Keratinocyte (primary cell): ENCODE results near the gene FAM13A.

Experiments used
- EZH2 ChIP-seq: IDR thresholded peaks from one replicate; pipeline ENCODE4 v1.6.1; 2012; ENCODE audit warnings: inconsistent platforms, mild to moderate bottlenecking, low read length, moderate library complexity
- TF ChIP-seq, protein P1 (sequence below), 3 experiments: IDR thresholded peaks in 1 of 3; conservative IDR thresholded peaks in 1 of 3; optimal IDR thresholded peaks in 1 of 3; 2 replicates in 2 of 3; 3 replicates in 1 of 3; pipeline versions ENCODE3 to v1.5.1; 2011; ENCODE audit warnings: low read length in 3 of 3, mild to moderate bottlenecking in 3 of 3, moderate library complexity in 2 of 3, control low read depth in 1 of 3, inconsistent platforms in 1 of 3; ENCODE audit not compliant: insufficient read depth in 2 of 3; ENCODE audit errors: extremely low read depth in 1 of 3

DNA sequence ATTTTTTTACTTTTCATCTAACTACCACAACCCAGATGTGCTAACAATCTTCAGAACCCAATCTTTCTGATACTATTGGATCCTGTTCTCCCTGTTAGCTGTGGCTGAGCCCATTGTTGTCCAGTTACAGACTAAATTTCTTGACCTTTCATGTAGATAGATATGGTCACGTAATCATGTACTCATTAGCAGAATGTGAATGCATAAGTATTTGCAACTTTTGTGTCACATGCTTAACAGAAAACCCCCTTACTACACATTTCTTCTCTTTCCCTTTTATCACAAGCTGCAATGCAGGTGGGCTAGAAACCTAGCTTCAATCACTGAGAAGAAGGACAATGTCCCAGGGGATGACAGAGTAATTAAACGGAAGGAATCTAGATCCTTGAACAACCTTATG lies 13.1 kb upstream of the FAM13A start:
- TF ChIP-seq, protein P1, sequence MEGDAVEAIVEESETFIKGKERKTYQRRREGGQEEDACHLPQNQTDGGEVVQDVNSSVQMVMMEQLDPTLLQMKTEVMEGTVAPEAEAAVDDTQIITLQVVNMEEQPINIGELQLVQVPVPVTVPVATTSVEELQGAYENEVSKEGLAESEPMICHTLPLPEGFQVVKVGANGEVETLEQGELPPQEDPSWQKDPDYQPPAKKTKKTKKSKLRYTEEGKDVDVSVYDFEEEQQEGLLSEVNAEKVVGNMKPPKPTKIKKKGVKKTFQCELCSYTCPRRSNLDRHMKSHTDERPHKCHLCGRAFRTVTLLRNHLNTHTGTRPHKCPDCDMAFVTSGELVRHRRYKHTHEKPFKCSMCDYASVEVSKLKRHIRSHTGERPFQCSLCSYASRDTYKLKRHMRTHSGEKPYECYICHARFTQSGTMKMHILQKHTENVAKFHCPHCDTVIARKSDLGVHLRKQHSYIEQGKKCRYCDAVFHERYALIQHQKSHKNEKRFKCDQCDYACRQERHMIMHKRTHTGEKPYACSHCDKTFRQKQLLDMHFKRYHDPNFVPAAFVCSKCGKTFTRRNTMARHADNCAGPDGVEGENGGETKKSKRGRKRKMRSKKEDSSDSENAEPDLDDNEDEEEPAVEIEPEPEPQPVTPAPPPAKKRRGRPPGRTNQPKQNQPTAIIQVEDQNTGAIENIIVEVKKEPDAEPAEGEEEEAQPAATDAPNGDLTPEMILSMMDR (optimal IDR thresholded peaks at IDR 0.05 in 1 of 3, IDR thresholded peaks at IDR 0.05 in 1 of 3, conservative IDR thresholded peaks at IDR 0.05 in 1 of 3; ENCODE audit: extremely low read depth in 1 of 3, insufficient read depth in 2 of 3, low read length in 3 of 3): no peak
- no peak for TF ChIP-seq EZH2
